Thoracic aorta (tissue), 2 donors: ENCODE results near the gene MTMR11. TPM values are rescaled to one million over a fixed set of nuclear protein-coding genes. Genes with fewer than 3 reads are reported as not detected.
A peak's percentile ranks its signal among the peaks of the same experiment; 100 is the strongest.
"Not testable (repeated sequence)": the region's sequence is repeated elsewhere in the genome, so short reads cannot be mapped to it uniquely, and the experiment has no call there.

Experiments
- ATAC-seq: fragments of 150-250 bp; one replicate; pipeline ENCODE4 v1.8.0; 2017; ENCODE audit warnings: low read depth; ENCODE audit not compliant: insufficient number of reproducible peaks, low FRiP score
- DNase-seq: peaks from one replicate; pipeline ENCODE4 v3.0.0-alpha.2; 2020; ENCODE audit warnings: low spot score
- H3K27ac ChIP-seq, 2 donors: fragments of 200-600 bp; sonication (generic); 1 replicate in 1 of 2; 2 replicates in 1 of 2; pipeline ENCODE4 v1.5.1; 2016; ENCODE audit warnings: mild to moderate bottlenecking in 2 of 2, moderate library complexity in 2 of 2
- H3K27me3 ChIP-seq: fragments of 200-600 bp; sonication (generic); replicated peaks from 2 replicates; pipeline ENCODE4 v1.6.0; 2016; ENCODE audit warnings: mild to moderate bottlenecking; ENCODE audit not compliant: insufficient read depth
- H3K36me3 ChIP-seq: fragments of 200-600 bp; sonication (generic); one replicate; pipeline ENCODE4 v1.5.1; 2016
- H3K4me1 ChIP-seq, 2 donors: fragments of 200-600 bp; sonication (generic); 1 replicate in 1 of 2; 2 replicates in 1 of 2; pipeline versions ENCODE4 v1.5.1 to v1.6.0; 2016; ENCODE audit warnings: low read depth in 2 of 2, mild to moderate bottlenecking in 1 of 2; ENCODE audit not compliant: control insufficient read depth in 1 of 2
- H3K4me3 ChIP-seq: fragments of 200-600 bp; sonication (generic); 2 replicates; pipeline ENCODE4 v1.5.1; 2016; ENCODE audit warnings: mild to moderate bottlenecking
- H3K9me3 ChIP-seq: fragments of 200-600 bp; sonication (generic); 2 replicates; pipeline ENCODE4 v1.5.1; 2016
- CTCF ChIP-seq: fragments of 200-600 bp; sonication (generic); IDR thresholded peaks from one replicate; pipeline ENCODE4 v1.5.1; 2019; ENCODE audit warnings: antibody characterized with exemption
- total RNA-seq, 2 donors: library from RNA; depleted of rRNA; stranded (reverse); fragments of >200 nt; gene quantifications; one replicate each; pipeline versions ENCODE4 v1.1.0 to v1.2.3, GENCODE V29; 2016

Gene MTMR11
- total RNA-seq, 2 donors from 2014 or later: 50.8 to 53.7 TPM

DNA sequence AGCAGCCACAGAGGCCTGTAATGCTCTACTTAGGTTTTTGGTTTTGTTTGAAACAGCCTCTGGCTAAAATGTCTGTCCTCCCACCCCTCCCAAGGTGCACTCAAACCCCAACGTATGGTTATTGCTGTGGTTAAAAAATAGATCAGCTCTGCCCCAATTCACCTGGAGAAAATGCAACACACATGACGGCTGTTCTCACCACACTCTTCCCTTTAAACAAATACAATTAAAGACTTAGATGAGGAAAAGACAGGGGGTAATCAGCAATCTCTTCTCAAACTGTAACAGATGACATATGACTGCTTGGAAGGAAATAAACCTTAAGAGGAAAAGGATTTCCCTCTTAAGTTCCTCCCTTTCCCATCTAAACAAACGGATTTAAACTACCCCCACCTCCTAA, 6.2 kb upstream of the MTMR11 start:
- no peak for TF ChIP-seq CTCF
- DNase-seq (no peak), ATAC-seq (no peak)
- H3K4me1 ChIP-seq: peaks cover 12 to 22% of the 10 kb centered on the region in 2 donors
- no peaks in the 10 kb centered on the region for H3K9me3 ChIP-seq
- peak overlapping the region in 1 of 2 donors; percentile 5 for H3K27ac ChIP-seq
- H3K4me3 ChIP-seq: no peak overlapping the region
- peaks cover 33% of the 10 kb centered on the region for H3K36me3 ChIP-seq
- no peaks in the 10 kb centered on the region for H3K27me3 ChIP-seq

DNA sequence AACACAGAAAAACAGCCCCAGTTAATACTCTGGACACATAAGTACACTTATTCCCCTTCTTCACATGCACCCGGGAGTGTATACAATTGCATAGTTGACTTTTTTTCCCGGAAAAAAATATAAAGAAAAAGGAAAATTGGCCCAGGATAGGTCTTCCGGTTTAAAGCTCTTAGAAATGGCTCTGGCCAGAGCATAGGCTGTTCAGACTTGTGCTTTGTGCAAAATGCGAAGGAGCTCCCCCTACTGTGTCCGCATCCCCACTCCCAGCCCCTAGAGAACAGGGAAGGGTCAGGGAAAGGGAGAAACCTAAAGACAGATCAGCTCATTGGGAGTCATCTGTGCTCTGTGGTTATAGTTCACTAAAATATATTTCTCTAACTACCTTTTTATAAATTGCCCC, 5.5 kb upstream of the MTMR11 start:
- no peak for ATAC-seq
- H3K27me3 ChIP-seq: no peaks in the 10 kb centered on the region
- DNase-seq: no peak
- no peak overlapping the region for H3K4me3 ChIP-seq
- peak overlapping the region; percentile 5 to 32 for H3K27ac ChIP-seq
- peaks cover 15 to 28% of the 10 kb centered on the region in 2 donors for H3K4me1 ChIP-seq
- no peaks in the 10 kb centered on the region for H3K9me3 ChIP-seq
- H3K36me3 ChIP-seq: peaks cover 28% of the 10 kb centered on the region
- TF ChIP-seq CTCF: peak; percentile 15

DNA sequence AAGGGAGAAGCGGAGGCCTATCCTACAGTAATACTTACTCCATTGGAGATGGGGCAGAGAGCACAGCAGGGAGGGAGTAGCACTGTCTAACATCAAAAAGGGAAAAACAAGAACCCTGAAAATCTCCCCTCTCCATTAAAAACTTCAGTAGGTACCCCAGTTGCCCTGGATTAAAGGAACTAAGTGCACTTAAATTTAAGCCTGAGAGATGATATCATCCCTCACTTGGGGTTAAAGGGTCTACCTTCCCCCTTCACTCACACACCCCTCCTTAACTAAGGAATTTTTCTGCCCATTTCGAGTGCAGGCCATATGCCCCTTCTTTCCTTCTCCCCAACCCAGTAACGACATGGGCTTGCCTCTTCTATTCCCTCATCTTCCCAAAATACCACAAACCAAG, 3.7 kb upstream of the MTMR11 start:
- Histone ChIP-seq H3K4me3 (no peak overlapping the region), H3K9me3 (no peaks in the 10 kb centered on the region), H3K4me1 (peaks cover 21 to 38% of the 10 kb centered on the region in 2 donors), H3K27me3 (no peaks in the 10 kb centered on the region), H3K27ac (peak overlapping the region in 1 of 2 donors; percentile 89), H3K36me3 (peaks cover 16% of the 10 kb centered on the region)
- ATAC-seq: no peak
- no peak for TF ChIP-seq CTCF
- no peak for DNase-seq

DNA sequence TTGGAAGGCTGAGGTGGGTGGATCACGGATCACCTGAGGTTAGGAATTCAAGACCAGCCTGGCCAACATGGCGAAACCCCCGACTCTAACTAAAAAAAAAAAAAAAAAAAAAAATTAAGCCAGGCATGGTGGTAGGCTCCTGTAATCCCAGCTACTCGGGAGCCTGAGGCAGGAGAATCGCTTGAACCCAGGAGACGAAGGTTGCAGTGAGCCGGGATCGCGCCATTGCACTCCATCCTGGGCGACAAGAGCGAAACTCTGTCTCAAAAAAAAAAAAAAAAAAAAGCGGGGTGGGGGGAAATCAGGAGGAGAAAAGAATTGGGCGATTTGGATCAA, 2.0 kb upstream of the MTMR11 start:
- Histone ChIP-seq H3K4me1 (peaks cover 24 to 49% of the 10 kb centered on the region in 2 donors), H3K4me3 (peak overlapping the region; percentile 84), H3K27ac (peak overlapping the region; percentile 81 to 89)
- DNase-seq, H3K27me3 ChIP-seq, ATAC-seq, H3K36me3 ChIP-seq, H3K9me3 ChIP-seq: not testable (repeated sequence)

DNA sequence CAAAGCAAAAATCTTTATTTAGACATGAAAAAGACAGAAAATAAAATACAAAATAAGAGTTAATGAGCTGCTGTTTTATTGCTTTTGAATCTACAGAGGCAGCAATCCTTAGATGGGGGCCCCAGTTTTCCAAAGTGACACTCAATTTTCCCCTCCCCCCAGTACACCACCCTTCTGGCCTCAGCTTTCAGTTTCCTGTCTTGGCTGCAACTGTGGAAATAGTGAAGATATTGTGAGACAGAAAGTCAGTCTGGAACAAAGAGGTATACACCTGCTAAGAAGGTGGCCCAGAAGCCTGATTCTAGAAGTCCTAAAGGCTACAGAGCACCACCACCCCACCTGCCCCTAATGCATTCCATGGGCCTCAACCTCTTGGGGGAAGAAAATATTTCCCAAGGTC, 1.1 kb upstream of the MTMR11 start:
- Histone ChIP-seq H3K36me3 (peaks cover 10% of the 10 kb centered on the region), H3K27me3 (no peaks in the 10 kb centered on the region), H3K27ac (peak overlapping the region; percentile 81 to 89), H3K9me3 (no peaks in the 10 kb centered on the region), H3K4me1 (peaks cover 24 to 49% of the 10 kb centered on the region in 2 donors), H3K4me3 (peak overlapping the region; percentile 84)
- no peak for ATAC-seq
- no peak for DNase-seq
- TF ChIP-seq CTCF: no peak

- H3K27ac ChIP-seq: peak overlapping the region; percentile 81 to 89
- TF ChIP-seq CTCF: no peak
- peaks cover 24 to 47% of the 10 kb centered on the region in 2 donors for H3K4me1 ChIP-seq
- H3K36me3 ChIP-seq: peaks cover 10% of the 10 kb centered on the region
- H3K4me3 ChIP-seq: peak overlapping the region; percentile 84
- no peaks in the 10 kb centered on the region for H3K27me3 ChIP-seq
- ATAC-seq: no peak
- no peaks in the 10 kb centered on the region for H3K9me3 ChIP-seq
- no peak for DNase-seq
Measured at GRCh38 chr1:149936992-149937705, 470 bp upstream of the MTMR11 start.
